ENCODE data around the gene BSDC1. TPM values are rescaled to one million over a fixed set of nuclear protein-coding genes. Genes with fewer than 3 reads are reported as not detected.

BSDC1 gene
- total and polyA plus RNA-seq, 4 experiments from 2014 or later = 29.7 to 112 (median 76.1) TPM

DNA sequence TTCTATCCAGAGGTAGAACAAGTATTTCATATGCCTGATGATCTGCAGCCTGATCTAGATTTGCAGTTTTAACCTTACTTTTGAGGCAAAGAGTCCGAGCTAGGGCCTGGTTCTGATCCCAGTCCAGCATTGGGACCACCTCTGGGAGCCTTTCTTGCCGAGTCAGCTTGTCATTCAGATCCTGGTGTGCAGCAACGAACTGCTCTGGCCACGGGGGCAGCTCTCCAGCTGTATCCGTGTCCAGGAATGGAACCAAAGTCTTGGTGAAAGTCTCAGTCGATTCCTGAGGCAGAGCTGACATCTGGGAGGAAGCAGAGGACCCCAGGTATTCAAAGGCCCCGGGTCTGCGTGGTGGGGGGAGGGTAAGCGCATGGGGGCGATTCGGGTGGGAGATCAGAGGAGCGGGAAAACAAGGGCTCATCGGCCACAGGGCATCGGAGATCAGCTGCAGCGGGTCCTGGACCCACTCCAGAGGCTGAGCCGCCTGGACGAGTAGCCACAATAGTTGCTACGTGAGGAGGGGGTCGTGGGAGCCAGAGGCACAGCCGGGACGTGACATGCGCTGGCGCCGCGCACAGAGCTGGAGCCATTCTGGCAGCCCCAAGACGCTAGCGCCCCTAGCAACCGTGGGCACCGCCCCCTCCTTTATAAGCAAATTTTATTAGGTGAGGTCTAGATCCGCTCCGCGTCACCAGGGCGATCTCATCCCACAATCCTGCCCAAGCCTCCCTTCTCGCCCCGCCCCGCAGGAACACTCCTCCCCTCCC is 32.4 kb upstream of the BSDC1 start:
- Mint-ChIP-seq H3K9me3 (no peaks in the 10 kb centered on the region), H3K27ac (no peak overlapping the region), H3K27me3 (peaks cover 27 to 37% of the 10 kb centered on the region in 2 donors), H3K36me3 (no peaks in the 10 kb centered on the region), H3K4me1 (peaks cover 0 to 4% (median 0%) of the 10 kb centered on the region in 4 donors), H3K4me3 (peak overlapping the region in 1 of 8 donors; percentile 55)
- H3K4me3 ChIP-seq (ENCODE audit: low read length in 2 of 2) = no peak overlapping the region
- H3K27me3 ChIP-seq (ENCODE audit: insufficient read depth, low read length) = peaks cover 8% of the 10 kb centered on the region
- intact Hi-C loops (cut with micrococcal nuclease) = no loop called here
- no peak for DNase-seq
- no peak overlapping the region for H3K27ac ChIP-seq (ENCODE audit: low read depth, low read length)
- ChIA-PET CTCF (ENCODE audit: partially characterized antibody) (interaction anchor here (3.2 kb wide), 1 partner anchor 12 kb away, joined by 13 read pairs; no protein-coding TSS in a partner anchor), POLR2A (ENCODE audit: partially characterized antibody) (no interaction called here)
- no peaks in the 10 kb centered on the region for H3K36me3 ChIP-seq (ENCODE audit: insufficient read depth, low read length)
- no peaks in the 10 kb centered on the region for H3K9me3 ChIP-seq (ENCODE audit: control insufficient read depth in 1 of 2, low read length in 2 of 2)
- no peaks in the 10 kb centered on the region for H3K4me1 ChIP-seq (ENCODE audit: insufficient read depth, low read length)

DNA sequence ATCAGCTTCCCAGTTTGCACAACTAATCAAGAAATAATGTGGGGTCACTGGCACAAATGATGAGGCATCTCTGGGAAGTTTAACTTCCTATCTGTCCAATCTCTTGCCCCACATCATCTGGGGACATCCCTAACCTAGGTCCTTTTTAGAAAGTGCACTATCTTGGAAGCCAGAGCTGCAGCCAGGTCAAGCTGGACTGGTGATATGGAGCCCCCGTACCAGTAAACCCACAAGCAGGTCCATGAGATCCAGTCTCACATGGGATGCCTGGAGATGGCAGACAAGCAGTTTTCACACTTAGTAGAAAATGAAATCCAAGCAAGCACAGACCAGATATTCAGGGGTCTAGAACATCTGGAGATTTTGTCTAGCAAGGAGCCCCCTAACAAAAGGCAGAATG is 27.5 kb upstream of the BSDC1 start:
- intact Hi-C loops (cut with micrococcal nuclease) = no loop called here
- no peaks in the 10 kb centered on the region for H3K36me3 ChIP-seq (ENCODE audit: insufficient read depth, low read length)
- H3K9me3 ChIP-seq (ENCODE audit: control insufficient read depth in 1 of 2, low read length in 2 of 2) = no peaks in the 10 kb centered on the region
- CTCF ChIA-PET (ENCODE audit: partially characterized antibody) = interaction anchor here (1.5 kb wide), 1 partner anchor 21 kb away, joined by 3 read pairs; no protein-coding TSS in a partner anchor
- peaks cover 7% of the 10 kb centered on the region for H3K27me3 ChIP-seq (ENCODE audit: insufficient read depth, low read length)
- DNase-seq = no peak
- no peak overlapping the region for H3K4me3 ChIP-seq (ENCODE audit: low read length in 2 of 2)
- H3K27ac Mint-ChIP-seq = no peak overlapping the region
- H3K4me1 Mint-ChIP-seq = peaks cover 0 to 4% (median 0%) of the 10 kb centered on the region in 4 donors
- no peaks in the 10 kb centered on the region for H3K4me1 ChIP-seq (ENCODE audit: insufficient read depth, low read length)
- no peak overlapping the region for H3K4me3 Mint-ChIP-seq
- H3K27ac ChIP-seq (ENCODE audit: low read depth, low read length) = no peak overlapping the region
- H3K27me3 Mint-ChIP-seq = peaks cover 12 to 15% of the 10 kb centered on the region in 2 donors
- POLR2A ChIA-PET (ENCODE audit: partially characterized antibody) = no interaction called here
- H3K9me3 Mint-ChIP-seq = peaks cover 0 to 2% (median 0%) of the 10 kb centered on the region in 8 donors
- no peaks in the 10 kb centered on the region for H3K36me3 Mint-ChIP-seq

DNA sequence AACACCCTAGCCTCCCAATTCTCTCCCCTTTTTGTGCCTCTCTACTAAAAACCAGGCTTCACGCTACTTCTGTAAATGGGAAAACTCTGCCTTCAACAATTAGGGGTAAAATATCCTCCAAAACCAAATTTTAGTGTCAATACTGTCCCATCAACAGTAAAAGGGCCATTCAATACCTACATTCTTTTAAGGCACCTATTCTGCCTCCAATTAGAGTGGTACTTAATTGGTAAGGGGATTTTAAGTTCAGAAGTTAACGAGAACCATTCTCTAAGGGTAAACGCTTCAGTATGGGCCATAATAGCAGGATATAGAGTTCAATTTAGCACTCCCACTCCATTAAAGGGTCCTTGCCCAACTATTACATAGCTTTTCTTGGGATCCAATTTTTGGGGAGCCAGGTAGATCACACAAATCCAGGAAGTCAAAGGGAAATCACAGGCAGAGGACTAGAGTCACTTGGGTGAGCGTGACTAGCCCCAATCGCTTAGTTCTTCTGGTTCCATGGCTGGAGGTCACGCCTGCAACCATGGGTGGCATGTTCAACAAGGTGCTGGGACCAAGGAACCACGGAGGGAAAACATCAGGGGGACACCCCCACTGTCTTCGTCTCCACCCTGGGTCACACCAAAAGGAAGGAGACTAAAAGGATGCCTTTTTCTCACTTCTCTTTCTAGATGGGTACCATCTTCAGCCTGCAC is 20.1 kb upstream of the BSDC1 start:
- CTCF ChIA-PET (ENCODE audit: partially characterized antibody) = interaction anchor here (0.8 to 4.3 kb wide), 10 partner anchors 10 to 199 kb away, joined by 3 to 40 read pairs (median 8); partner anchors contain the start of gene BSDC1
- POLR2A ChIA-PET (ENCODE audit: partially characterized antibody) = no interaction called here
- peaks cover 0 to 2% (median 0%) of the 10 kb centered on the region in 8 donors for H3K9me3 Mint-ChIP-seq
- DNase-seq = no peak
- intact Hi-C loops (cut with micrococcal nuclease) = loop anchor here (1.0 to 5.0 kb wide), 5 partner anchors 13 to 852 kb away; no protein-coding TSS in a partner anchor
- H3K4me3 ChIP-seq (ENCODE audit: low read length in 2 of 2) = no peak overlapping the region
- H3K36me3 Mint-ChIP-seq = no peaks in the 10 kb centered on the region
- no peaks in the 10 kb centered on the region for H3K9me3 ChIP-seq (ENCODE audit: control insufficient read depth in 1 of 2, low read length in 2 of 2)
- H3K4me3 Mint-ChIP-seq = no peak overlapping the region
- peaks cover 2 to 3% (median 3%) of the 10 kb centered on the region in 4 donors for H3K4me1 Mint-ChIP-seq
- no peaks in the 10 kb centered on the region for H3K27me3 ChIP-seq (ENCODE audit: insufficient read depth, low read length)
- H3K27ac ChIP-seq (ENCODE audit: low read depth, low read length) = no peak overlapping the region
- no peak overlapping the region for H3K27ac Mint-ChIP-seq
- no peaks in the 10 kb centered on the region for H3K4me1 ChIP-seq (ENCODE audit: insufficient read depth, low read length)
- no peaks in the 10 kb centered on the region for H3K36me3 ChIP-seq (ENCODE audit: insufficient read depth, low read length)
- peaks cover 8 to 9% of the 10 kb centered on the region in 2 donors for H3K27me3 Mint-ChIP-seq

DNA sequence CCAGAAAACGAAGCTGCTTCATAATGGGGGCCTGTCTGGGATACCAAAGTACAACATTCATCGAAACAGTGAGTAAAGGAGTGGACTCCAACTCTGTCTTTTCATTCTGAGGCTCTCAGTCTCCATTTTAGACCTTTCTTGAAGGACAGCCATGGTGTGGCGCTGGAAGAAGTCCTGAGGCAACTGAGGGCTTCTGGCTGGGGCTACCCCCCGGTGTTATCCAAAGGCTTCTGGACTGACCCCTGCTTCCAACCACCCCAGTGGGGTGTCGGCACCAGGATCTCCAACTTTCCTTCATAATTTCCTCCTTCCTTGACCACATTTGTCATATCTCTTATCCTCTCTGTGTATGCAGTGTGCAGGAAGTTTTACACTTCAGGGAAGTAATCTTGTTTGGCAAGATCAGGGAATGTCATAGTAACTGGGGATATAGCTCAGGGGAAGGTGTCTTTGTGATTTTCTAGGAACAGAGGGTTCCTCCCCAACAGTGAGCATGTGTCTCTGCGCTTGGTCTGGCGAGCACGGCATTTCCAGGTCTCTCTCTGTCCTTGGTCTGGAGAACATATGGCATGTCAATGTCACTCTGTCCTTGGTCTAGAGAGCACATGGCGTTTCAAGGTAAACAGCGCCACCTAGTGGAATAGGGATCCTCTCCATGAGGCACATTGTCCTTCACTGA is 19.4 kb upstream of the BSDC1 start:
- H3K9me3 Mint-ChIP-seq = peaks cover 0 to 2% (median 0%) of the 10 kb centered on the region in 8 donors
- CTCF ChIA-PET (ENCODE audit: partially characterized antibody) = interaction anchor here (0.6 to 4.3 kb wide), 9 partner anchors 9 to 198 kb away, joined by 3 to 40 read pairs (median 5); partner anchors contain the start of gene BSDC1
- H3K4me1 Mint-ChIP-seq = peaks cover 2 to 3% (median 3%) of the 10 kb centered on the region in 4 donors

DNA sequence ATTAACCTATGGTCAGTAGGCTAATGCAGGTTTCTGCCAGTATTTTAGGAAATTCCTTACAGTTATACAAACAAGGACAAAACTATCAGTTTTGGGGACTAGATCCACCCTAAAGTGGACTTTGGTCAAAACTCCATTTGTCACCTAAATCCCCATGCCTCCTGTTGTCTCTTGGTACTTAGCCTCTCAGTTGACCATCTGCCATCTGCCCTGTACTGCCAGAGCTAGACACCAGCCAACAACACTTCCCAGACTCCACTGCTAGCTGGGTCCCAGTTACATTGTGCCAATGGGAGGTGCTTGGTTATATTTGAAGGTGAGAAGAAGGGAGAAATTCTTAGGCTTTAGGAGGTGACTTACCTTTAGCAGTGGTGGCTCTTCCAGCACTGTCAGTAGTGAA is 17.0 kb upstream of the BSDC1 start:
- CTCF ChIA-PET (ENCODE audit: partially characterized antibody) = interaction anchor here (0.9 to 4.3 kb wide), 6 partner anchors 9 to 186 kb away, joined by 3 to 40 read pairs (median 3); partner anchors contain the start of gene BSDC1

More for the DNA sequence above, 19.4 kb upstream of the BSDC1 start:
- intact Hi-C loops (cut with micrococcal nuclease) = loop anchor here (1.0 to 5.0 kb wide), 5 partner anchors 12 to 851 kb away; no protein-coding TSS in a partner anchor
- no peak overlapping the region for H3K27ac ChIP-seq (ENCODE audit: low read depth, low read length)
- Mint-ChIP-seq H3K27me3 (peaks cover 8 to 9% of the 10 kb centered on the region in 2 donors), H3K36me3 (no peaks in the 10 kb centered on the region), H3K27ac (peak overlapping the region in 2 of 7 donors; percentile 40 to 54), H3K4me3 (no peak overlapping the region)
- no peaks in the 10 kb centered on the region for H3K4me1 ChIP-seq (ENCODE audit: insufficient read depth, low read length)
- H3K9me3 ChIP-seq (ENCODE audit: control insufficient read depth in 1 of 2, low read length in 2 of 2) = no peaks in the 10 kb centered on the region
- H3K27me3 ChIP-seq (ENCODE audit: insufficient read depth, low read length) = no peaks in the 10 kb centered on the region
- POLR2A ChIA-PET (ENCODE audit: partially characterized antibody) = no interaction called here
- H3K4me3 ChIP-seq (ENCODE audit: low read length in 2 of 2) = no peak overlapping the region
- DNase-seq = peak; percentile 70 to 81 (median 73)
- no peaks in the 10 kb centered on the region for H3K36me3 ChIP-seq (ENCODE audit: insufficient read depth, low read length)

DNA sequence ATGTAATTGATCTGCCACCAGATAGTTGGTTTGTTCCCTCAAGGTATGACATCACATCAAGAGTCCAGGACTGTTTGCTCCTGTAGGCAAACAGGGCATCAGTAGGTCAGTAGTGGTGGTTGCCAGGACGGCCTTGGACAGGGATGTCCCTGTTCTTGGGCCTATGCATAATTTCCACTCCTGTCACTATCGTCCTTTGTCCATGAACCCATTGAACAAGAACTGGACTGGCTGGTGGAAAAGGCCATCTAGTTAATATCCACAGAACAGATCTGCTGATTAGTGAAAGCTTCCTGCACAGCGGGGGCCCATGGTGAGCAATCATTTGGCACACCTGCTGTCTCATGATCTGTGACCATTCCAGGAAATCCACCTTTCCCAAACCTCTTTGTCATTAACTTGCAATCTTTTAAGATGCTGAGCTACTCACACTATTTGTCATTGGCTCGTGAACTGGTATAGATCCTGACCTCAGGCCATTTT is 12.4 kb upstream of the BSDC1 start:
- CTCF ChIA-PET (ENCODE audit: partially characterized antibody) = no interaction called here
- H3K36me3 Mint-ChIP-seq = no peaks in the 10 kb centered on the region
- H3K4me3 Mint-ChIP-seq = no peak overlapping the region
- POLR2A ChIA-PET (ENCODE audit: partially characterized antibody) = no interaction called here
- Histone ChIP-seq H3K4me1 (ENCODE audit: insufficient read depth, low read length) (no peaks in the 10 kb centered on the region), H3K27me3 (ENCODE audit: insufficient read depth, low read length) (no peaks in the 10 kb centered on the region), H3K9me3 (ENCODE audit: control insufficient read depth in 1 of 2, low read length in 2 of 2) (no peaks in the 10 kb centered on the region), H3K27ac (ENCODE audit: low read depth, low read length) (no peak overlapping the region), H3K36me3 (ENCODE audit: insufficient read depth, low read length) (no peaks in the 10 kb centered on the region), H3K4me3 (ENCODE audit: low read length in 2 of 2) (no peak overlapping the region)
- DNase-seq = no peak
- no peaks in the 10 kb centered on the region for H3K9me3 Mint-ChIP-seq
- no peaks in the 10 kb centered on the region for H3K4me1 Mint-ChIP-seq
- intact Hi-C loops (cut with micrococcal nuclease) = no loop called here
- no peak overlapping the region for H3K27ac Mint-ChIP-seq
- peaks cover 1 to 2% of the 10 kb centered on the region in 2 donors for H3K27me3 Mint-ChIP-seq

More for the DNA sequence above, 17.0 kb upstream of the BSDC1 start:
- no peak for DNase-seq
- no peaks in the 10 kb centered on the region for H3K9me3 ChIP-seq (ENCODE audit: control insufficient read depth in 1 of 2, low read length in 2 of 2)
- H3K4me3 ChIP-seq (ENCODE audit: low read length in 2 of 2) = no peak overlapping the region
- POLR2A ChIA-PET (ENCODE audit: partially characterized antibody) = interaction anchor here (0.9 kb wide), 1 partner anchor 17 kb away, joined by 3 read pairs; the partner anchor contains the start of gene BSDC1
- H3K27me3 ChIP-seq (ENCODE audit: insufficient read depth, low read length) = no peaks in the 10 kb centered on the region
- H3K4me1 Mint-ChIP-seq = peaks cover 2 to 3% (median 3%) of the 10 kb centered on the region in 4 donors
- no peak overlapping the region for H3K27ac Mint-ChIP-seq
- no peaks in the 10 kb centered on the region for H3K9me3 Mint-ChIP-seq
- no peak overlapping the region for H3K4me3 Mint-ChIP-seq
- H3K36me3 ChIP-seq (ENCODE audit: insufficient read depth, low read length) = no peaks in the 10 kb centered on the region
- H3K4me1 ChIP-seq (ENCODE audit: insufficient read depth, low read length) = no peaks in the 10 kb centered on the region
- H3K27me3 Mint-ChIP-seq = peaks cover 5 to 9% of the 10 kb centered on the region in 2 donors
- no peak overlapping the region for H3K27ac ChIP-seq (ENCODE audit: low read depth, low read length)
- no peaks in the 10 kb centered on the region for H3K36me3 Mint-ChIP-seq
- intact Hi-C loops (cut with micrococcal nuclease) = loop anchor here (5.0 kb wide), 2 partner anchors 749 to 849 kb away; no protein-coding TSS in a partner anchor
